ENCODE results near the gene PTPRK.

GRCh38 chr6:128114164-128114563 is 406.2 kb downstream of the PTPRK start:
- TF ChIP-seq POLR2A (IDR thresholded peaks at IDR 0.05) (no peak), CTCF (IDR thresholded peaks at IDR 0.05) (no peak)
